ENCODE data around the gene BIRC6. TPM values are rescaled to one million over a fixed set of nuclear protein-coding genes. Genes with fewer than 3 reads are reported as not detected.

The BIRC6 gene
- total and polyA plus RNA-seq, 5 donors from 2014 or later, result 18.9 to 176 (median 27.2) TPM

- no peak overlapping the region for H3K27ac ChIP-seq (ENCODE audit: insufficient read depth, low read length, poor library complexity, severe bottlenecking)
- no peak overlapping the region for H3K4me3 ChIP-seq (ENCODE audit: low read depth, low read length)
- H3K9me3 Mint-ChIP-seq, result no peaks in the 10 kb centered on the region
- H3K9me3 ChIP-seq (ENCODE audit: control insufficient read depth in 2 of 2, low read length in 2 of 2), result no peaks in the 10 kb centered on the region
- H3K4me1 ChIP-seq (ENCODE audit: control insufficient read depth, insufficient read depth, low read length, poor library complexity, severe bottlenecking), result no peaks in the 10 kb centered on the region
- H3K4me3 Mint-ChIP-seq, result no peak overlapping the region
- no peak overlapping the region for H3K27ac Mint-ChIP-seq
- H3K4me1 Mint-ChIP-seq, result peaks cover 5 to 10% (median 9%) of the 10 kb centered on the region in 4 donors
- H3K27me3 ChIP-seq (ENCODE audit: control insufficient read depth, insufficient read depth, low read length), result no peaks in the 10 kb centered on the region
- H3K27me3 Mint-ChIP-seq, result no peaks in the 10 kb centered on the region
- ATAC-seq (ENCODE audit: low read depth in 2 of 2) (no peak), DNase-seq (no peak)
- H3K36me3 ChIP-seq (ENCODE audit: control insufficient read depth, insufficient read depth, low read length), result peaks cover 65% of the 10 kb centered on the region
- H3K36me3 Mint-ChIP-seq, result peaks cover 29% of the 10 kb centered on the region
Measured at GRCh38 chr2:32403782-32404181, 47.0 kb downstream of the BIRC6 start.

- Histone ChIP-seq H3K27me3 (ENCODE audit: control insufficient read depth, insufficient read depth, low read length) (no peaks in the 10 kb centered on the region), H3K36me3 (ENCODE audit: control insufficient read depth, insufficient read depth, low read length) (peaks cover 65% of the 10 kb centered on the region), H3K4me1 (ENCODE audit: control insufficient read depth, insufficient read depth, low read length, poor library complexity, severe bottlenecking) (no peaks in the 10 kb centered on the region), H3K4me3 (ENCODE audit: low read depth, low read length) (no peak overlapping the region), H3K27ac (ENCODE audit: insufficient read depth, low read length, poor library complexity, severe bottlenecking) (no peak overlapping the region), H3K9me3 (ENCODE audit: control insufficient read depth in 2 of 2, low read length in 2 of 2) (no peaks in the 10 kb centered on the region)
- no peak overlapping the region for H3K27ac Mint-ChIP-seq
- H3K36me3 Mint-ChIP-seq, result peaks cover 34% of the 10 kb centered on the region
- H3K4me3 Mint-ChIP-seq, result no peak overlapping the region
- no peak for ATAC-seq (ENCODE audit: low read depth in 2 of 2)
- peaks cover 9 to 11% (median 10%) of the 10 kb centered on the region in 4 donors for H3K4me1 Mint-ChIP-seq
- DNase-seq, result no peak
- H3K9me3 Mint-ChIP-seq, result no peaks in the 10 kb centered on the region
- H3K27me3 Mint-ChIP-seq, result no peaks in the 10 kb centered on the region
Measured at GRCh38 chr2:32404691-32405090, 47.9 kb downstream of the BIRC6 start.

- Mint-ChIP-seq H3K27ac (no peak overlapping the region), H3K4me3 (no peak overlapping the region), H3K4me1 (peaks cover 19 to 32% (median 24%) of the 10 kb centered on the region in 4 donors), H3K27me3 (no peaks in the 10 kb centered on the region), H3K36me3 (peaks cover 33% of the 10 kb centered on the region), H3K9me3 (no peaks in the 10 kb centered on the region)
- Histone ChIP-seq H3K9me3 (ENCODE audit: control insufficient read depth in 2 of 2, low read length in 2 of 2) (no peaks in the 10 kb centered on the region), H3K27ac (ENCODE audit: insufficient read depth, low read length, poor library complexity, severe bottlenecking) (no peak overlapping the region), H3K27me3 (ENCODE audit: control insufficient read depth, insufficient read depth, low read length) (no peaks in the 10 kb centered on the region), H3K4me3 (ENCODE audit: low read depth, low read length) (no peak overlapping the region), H3K36me3 (ENCODE audit: control insufficient read depth, insufficient read depth, low read length) (peaks cover 40% of the 10 kb centered on the region), H3K4me1 (ENCODE audit: control insufficient read depth, insufficient read depth, low read length, poor library complexity, severe bottlenecking) (no peaks in the 10 kb centered on the region)
- DNase-seq, result no peak
- ATAC-seq (ENCODE audit: low read depth in 2 of 2), result no peak
Measured at GRCh38 chr2:32416519-32416918, 59.7 kb downstream of the BIRC6 start.

- Histone ChIP-seq H3K9me3 (ENCODE audit: control insufficient read depth in 2 of 2, low read length in 2 of 2) (no peaks in the 10 kb centered on the region), H3K27me3 (ENCODE audit: control insufficient read depth, insufficient read depth, low read length) (no peaks in the 10 kb centered on the region), H3K27ac (ENCODE audit: insufficient read depth, low read length, poor library complexity, severe bottlenecking) (no peak overlapping the region), H3K4me1 (ENCODE audit: control insufficient read depth, insufficient read depth, low read length, poor library complexity, severe bottlenecking) (no peaks in the 10 kb centered on the region), H3K4me3 (ENCODE audit: low read depth, low read length) (no peak overlapping the region), H3K36me3 (ENCODE audit: control insufficient read depth, insufficient read depth, low read length) (peaks cover 40% of the 10 kb centered on the region)
- H3K27me3 Mint-ChIP-seq, result no peaks in the 10 kb centered on the region
- DNase-seq (no peak), ATAC-seq (ENCODE audit: low read depth in 2 of 2) (no peak)
- no peak overlapping the region for H3K4me3 Mint-ChIP-seq
- peaks cover 38% of the 10 kb centered on the region for H3K36me3 Mint-ChIP-seq
- H3K27ac Mint-ChIP-seq, result no peak overlapping the region
- peaks cover 23 to 44% (median 33%) of the 10 kb centered on the region in 4 donors for H3K4me1 Mint-ChIP-seq
- peaks cover 0 to 1% (median 0%) of the 10 kb centered on the region in 7 donors for H3K9me3 Mint-ChIP-seq
Measured at GRCh38 chr2:32417659-32418058, 60.8 kb downstream of the BIRC6 start.

GRCh38 chr2:32418778-32419177 lies 62.0 kb downstream of the BIRC6 start:
- ATAC-seq (ENCODE audit: low read depth in 2 of 2), result no peak

GRCh38 chr2:32422133-32422532 lies 65.3 kb downstream of the BIRC6 start:
- Mint-ChIP-seq H3K4me3 (no peak overlapping the region), H3K36me3 (peaks cover 43% of the 10 kb centered on the region), H3K27me3 (no peaks in the 10 kb centered on the region), H3K9me3 (peaks cover 0 to 1% (median 0%) of the 10 kb centered on the region in 7 donors), H3K4me1 (peaks cover 47 to 69% (median 60%) of the 10 kb centered on the region in 4 donors), H3K27ac (no peak overlapping the region)
- H3K27me3 ChIP-seq (ENCODE audit: control insufficient read depth, insufficient read depth, low read length), result no peaks in the 10 kb centered on the region
- no peak for ATAC-seq (ENCODE audit: low read depth in 2 of 2)
- H3K9me3 ChIP-seq (ENCODE audit: control insufficient read depth in 2 of 2, low read length in 2 of 2), result no peaks in the 10 kb centered on the region
- no peaks in the 10 kb centered on the region for H3K4me1 ChIP-seq (ENCODE audit: control insufficient read depth, insufficient read depth, low read length, poor library complexity, severe bottlenecking)
- no peak overlapping the region for H3K4me3 ChIP-seq (ENCODE audit: low read depth, low read length)
- H3K27ac ChIP-seq (ENCODE audit: insufficient read depth, low read length, poor library complexity, severe bottlenecking), result no peak overlapping the region
- H3K36me3 ChIP-seq (ENCODE audit: control insufficient read depth, insufficient read depth, low read length), result peaks cover 17% of the 10 kb centered on the region
- no peak for DNase-seq

More at GRCh38 chr2:32418778-32419177, 62.0 kb downstream of the BIRC6 start:
- peaks cover 29 to 51% (median 41%) of the 10 kb centered on the region in 4 donors for H3K4me1 Mint-ChIP-seq
- no peak for DNase-seq
- H3K36me3 Mint-ChIP-seq, result peaks cover 44% of the 10 kb centered on the region
- Histone ChIP-seq H3K4me1 (ENCODE audit: control insufficient read depth, insufficient read depth, low read length, poor library complexity, severe bottlenecking) (no peaks in the 10 kb centered on the region), H3K9me3 (ENCODE audit: control insufficient read depth in 2 of 2, low read length in 2 of 2) (no peaks in the 10 kb centered on the region), H3K4me3 (ENCODE audit: low read depth, low read length) (no peak overlapping the region), H3K36me3 (ENCODE audit: control insufficient read depth, insufficient read depth, low read length) (peaks cover 36% of the 10 kb centered on the region), H3K27ac (ENCODE audit: insufficient read depth, low read length, poor library complexity, severe bottlenecking) (no peak overlapping the region), H3K27me3 (ENCODE audit: control insufficient read depth, insufficient read depth, low read length) (no peaks in the 10 kb centered on the region)
- no peak overlapping the region for H3K4me3 Mint-ChIP-seq
- H3K27ac Mint-ChIP-seq, result no peak overlapping the region
- H3K9me3 Mint-ChIP-seq, result peaks cover 0 to 1% (median 0%) of the 10 kb centered on the region in 7 donors
- no peaks in the 10 kb centered on the region for H3K27me3 Mint-ChIP-seq

GRCh38 chr2:32423536-32423935 lies 66.7 kb downstream of the BIRC6 start:
- Histone ChIP-seq H3K36me3 (ENCODE audit: control insufficient read depth, insufficient read depth, low read length) (peaks cover 11% of the 10 kb centered on the region), H3K27ac (ENCODE audit: insufficient read depth, low read length, poor library complexity, severe bottlenecking) (no peak overlapping the region), H3K4me3 (ENCODE audit: low read depth, low read length) (no peak overlapping the region), H3K27me3 (ENCODE audit: control insufficient read depth, insufficient read depth, low read length) (no peaks in the 10 kb centered on the region), H3K4me1 (ENCODE audit: control insufficient read depth, insufficient read depth, low read length, poor library complexity, severe bottlenecking) (no peaks in the 10 kb centered on the region), H3K9me3 (ENCODE audit: control insufficient read depth in 2 of 2, low read length in 2 of 2) (no peaks in the 10 kb centered on the region)
- ATAC-seq (ENCODE audit: low read depth in 2 of 2) (no peak), DNase-seq (no peak)
- H3K36me3 Mint-ChIP-seq, result peaks cover 35% of the 10 kb centered on the region
- peaks cover 53 to 72% (median 64%) of the 10 kb centered on the region in 4 donors for H3K4me1 Mint-ChIP-seq
- peaks cover 0 to 1% (median 0%) of the 10 kb centered on the region in 7 donors for H3K9me3 Mint-ChIP-seq
- no peaks in the 10 kb centered on the region for H3K27me3 Mint-ChIP-seq
- H3K4me3 Mint-ChIP-seq, result peak overlapping the region in 1 of 4 donors; percentile 2
- no peak overlapping the region for H3K27ac Mint-ChIP-seq

- DNase-seq (no peak), ATAC-seq (ENCODE audit: low read depth in 2 of 2) (no peak)
- Histone ChIP-seq H3K4me3 (ENCODE audit: low read depth, low read length) (no peak overlapping the region), H3K9me3 (ENCODE audit: control insufficient read depth in 2 of 2, low read length in 2 of 2) (no peaks in the 10 kb centered on the region), H3K27me3 (ENCODE audit: control insufficient read depth, insufficient read depth, low read length) (no peaks in the 10 kb centered on the region), H3K27ac (ENCODE audit: insufficient read depth, low read length, poor library complexity, severe bottlenecking) (no peak overlapping the region), H3K36me3 (ENCODE audit: control insufficient read depth, insufficient read depth, low read length) (peaks cover 8% of the 10 kb centered on the region), H3K4me1 (ENCODE audit: control insufficient read depth, insufficient read depth, low read length, poor library complexity, severe bottlenecking) (no peaks in the 10 kb centered on the region)
- Mint-ChIP-seq H3K27ac (no peak overlapping the region), H3K4me1 (peaks cover 54 to 71% (median 65%) of the 10 kb centered on the region in 4 donors), H3K36me3 (peaks cover 35% of the 10 kb centered on the region), H3K9me3 (peaks cover 0 to 1% (median 0%) of the 10 kb centered on the region in 7 donors), H3K27me3 (no peaks in the 10 kb centered on the region), H3K4me3 (peak overlapping the region in 1 of 4 donors; percentile 47)
Measured at GRCh38 chr2:32424739-32425138, 67.9 kb downstream of the BIRC6 start.

Data from CD4-positive, CD25-positive, alpha-beta regulatory T cell (primary cell).